ENCODE measurements around the gene SLPI.

SLPI gene

GRCh38 chr20:45294659-45295058, 40.3 kb upstream of the SLPI start:
- TF ChIP-seq SUZ12 (IDR thresholded peaks at IDR 0.05; ENCODE audit: extremely low read depth, insufficient read depth, insufficient read length) (no peak), YY1 (IDR thresholded peaks at IDR 0.05; ENCODE audit: insufficient read depth, insufficient read length) (no peak), ZNF274 (IDR thresholded peaks at IDR 0.05; ENCODE audit: low read depth, low read length) (no peak)
- Histone ChIP-seq H3K4me3 (ENCODE audit: insufficient read length, low read depth) (no peak overlapping the region), H3K9me3 (ENCODE audit: insufficient read depth, low read length) (peaks cover 16% of the 10 kb centered on the region; the same call in 1 of the 2 replicates), H3K9ac (ENCODE audit: insufficient read length, low read depth) (no peak overlapping the region), H3K27me3 (ENCODE audit: insufficient read depth, insufficient read length) (peaks cover 17% of the 10 kb centered on the region), H3K36me3 (ENCODE audit: insufficient read depth, insufficient read length, low read length) (no peaks in the 10 kb centered on the region), H3K4me1 (ENCODE audit: insufficient read depth, insufficient read length) (peaks cover 3% of the 10 kb centered on the region)
- no peak for DNase-seq (ENCODE audit: low read depth, low spot score)

DNA sequence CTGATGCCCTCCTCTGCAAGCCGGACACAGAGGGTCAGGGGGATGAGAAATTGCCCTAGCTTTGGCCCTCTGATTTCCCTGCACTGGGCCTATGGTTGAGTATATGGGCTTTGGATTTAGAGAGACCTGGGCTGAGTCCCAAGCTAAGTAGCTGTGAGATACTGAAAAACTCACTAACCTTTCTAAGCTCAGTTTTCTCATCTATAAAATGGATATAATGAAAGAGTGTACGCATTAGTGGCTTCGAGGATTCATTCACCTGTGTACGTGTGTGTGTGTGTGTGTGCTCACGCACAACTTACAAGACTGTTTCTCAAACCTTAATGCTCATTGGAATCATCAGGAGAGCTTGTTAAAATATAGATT, 39.6 kb upstream of the SLPI start:
- Histone ChIP-seq H3K4me1 (ENCODE audit: insufficient read depth, insufficient read length) (peaks cover 3% of the 10 kb centered on the region), H3K36me3 (ENCODE audit: insufficient read depth, insufficient read length, low read length) (no peaks in the 10 kb centered on the region), H3K9me3 (ENCODE audit: insufficient read depth, low read length) (peaks cover 16% of the 10 kb centered on the region; the same call in 1 of the 2 replicates), H3K4me3 (ENCODE audit: insufficient read length, low read depth) (no peak overlapping the region), H3K27me3 (ENCODE audit: insufficient read depth, insufficient read length) (peaks cover 16% of the 10 kb centered on the region), H3K9ac (ENCODE audit: insufficient read length, low read depth) (no peak overlapping the region)
- TF ChIP-seq YY1 (IDR thresholded peaks at IDR 0.05; ENCODE audit: insufficient read depth, insufficient read length): no peak
- no peak for TF ChIP-seq SUZ12 (IDR thresholded peaks at IDR 0.05; ENCODE audit: extremely low read depth, insufficient read depth, insufficient read length)
- DNase-seq (ENCODE audit: low read depth, low spot score): no peak

DNA sequence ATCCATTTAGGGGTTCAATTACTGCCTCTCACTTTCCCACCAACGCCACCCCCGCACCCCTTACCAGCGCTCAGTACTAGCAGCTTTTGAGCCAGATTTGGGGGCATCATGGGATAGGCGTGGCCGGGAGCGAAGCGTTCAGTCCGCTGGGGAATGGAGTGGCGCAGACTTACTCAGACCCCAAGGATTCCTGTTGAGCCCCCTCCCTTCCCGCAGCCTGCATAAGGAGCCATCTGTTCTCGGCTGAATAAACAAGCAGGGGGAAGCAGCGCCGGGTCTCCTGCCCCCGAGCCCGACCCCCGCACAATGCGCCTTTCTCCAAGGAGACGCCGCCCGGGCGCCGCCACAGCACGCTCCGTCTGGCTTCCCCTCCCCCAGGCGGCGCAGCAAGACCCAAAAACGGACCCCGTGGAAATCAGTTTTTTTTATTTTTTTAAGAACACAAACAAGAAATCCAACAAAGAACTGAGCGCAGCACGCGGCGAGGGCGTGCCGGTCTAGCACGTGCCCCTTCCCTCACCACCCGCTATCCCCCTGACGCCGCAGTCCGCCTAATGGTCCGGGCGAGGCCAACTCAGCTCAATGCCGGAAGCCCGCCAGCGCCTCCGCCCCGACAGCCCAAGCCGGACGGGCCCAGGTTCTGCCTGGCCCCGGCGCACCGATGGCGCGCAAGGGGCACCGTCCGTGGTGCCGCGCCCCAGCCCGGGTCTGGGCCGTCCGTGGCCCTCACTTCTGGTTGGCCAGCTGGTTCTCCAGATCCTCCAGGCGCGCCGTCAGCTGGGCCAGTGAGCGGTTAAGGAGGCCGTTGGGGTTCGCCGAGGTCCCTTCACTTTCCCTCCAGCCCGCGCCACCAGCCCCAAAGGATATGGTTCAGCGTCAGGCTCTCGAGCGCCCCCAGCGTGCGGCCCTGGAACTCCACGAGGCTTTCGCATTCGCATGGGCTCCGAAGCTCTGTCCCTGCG, 39.0 kb upstream of the SLPI start:
- peak; percentile 88 for DNase-seq (ENCODE audit: low read depth, low spot score)
- TF ChIP-seq YY1 (IDR thresholded peaks at IDR 0.05; ENCODE audit: insufficient read depth, insufficient read length) (no peak), ZNF274 (IDR thresholded peaks at IDR 0.05; ENCODE audit: low read depth, low read length) (no peak), SUZ12 (IDR thresholded peaks at IDR 0.05; ENCODE audit: extremely low read depth, insufficient read depth, insufficient read length) (no peak)
- peaks cover 16% of the 10 kb centered on the region; the same call in 1 of the 2 replicates for H3K9me3 ChIP-seq (ENCODE audit: insufficient read depth, low read length)
- H3K27me3 ChIP-seq (ENCODE audit: insufficient read depth, insufficient read length): peaks cover 16% of the 10 kb centered on the region
- H3K36me3 ChIP-seq (ENCODE audit: insufficient read depth, insufficient read length, low read length): no peaks in the 10 kb centered on the region
- peak overlapping the region; percentile 68 for H3K4me3 ChIP-seq (ENCODE audit: insufficient read length, low read depth)
- peak overlapping the region; percentile 85 for H3K9ac ChIP-seq (ENCODE audit: insufficient read length, low read depth)
- peaks cover 3% of the 10 kb centered on the region for H3K4me1 ChIP-seq (ENCODE audit: insufficient read depth, insufficient read length)

GRCh38 chr20:45292343-45292742, 38.0 kb upstream of the SLPI start:
- Histone ChIP-seq H3K4me1 (ENCODE audit: insufficient read depth, insufficient read length) (peaks cover 3% of the 10 kb centered on the region), H3K4me3 (ENCODE audit: insufficient read length, low read depth) (no peak overlapping the region), H3K9me3 (ENCODE audit: insufficient read depth, low read length) (peaks cover 16% of the 10 kb centered on the region; the same call in 1 of the 2 replicates), H3K36me3 (ENCODE audit: insufficient read depth, insufficient read length, low read length) (no peaks in the 10 kb centered on the region), H3K27me3 (ENCODE audit: insufficient read depth, insufficient read length) (peaks cover 16% of the 10 kb centered on the region), H3K9ac (ENCODE audit: insufficient read length, low read depth) (no peak overlapping the region)
- no peak for DNase-seq (ENCODE audit: low read depth, low spot score)
- TF ChIP-seq YY1 (IDR thresholded peaks at IDR 0.05; ENCODE audit: insufficient read depth, insufficient read length) (no peak), ZNF274 (IDR thresholded peaks at IDR 0.05; ENCODE audit: low read depth, low read length) (no peak), SUZ12 (IDR thresholded peaks at IDR 0.05; ENCODE audit: extremely low read depth, insufficient read depth, insufficient read length) (no peak)

GRCh38 chr20:45291526-45291925, 37.2 kb upstream of the SLPI start:
- no peak for DNase-seq (ENCODE audit: low read depth, low spot score)
- Histone ChIP-seq H3K4me3 (ENCODE audit: insufficient read length, low read depth) (no peak overlapping the region), H3K9ac (ENCODE audit: insufficient read length, low read depth) (no peak overlapping the region), H3K27me3 (ENCODE audit: insufficient read depth, insufficient read length) (peaks cover 16% of the 10 kb centered on the region), H3K9me3 (ENCODE audit: insufficient read depth, low read length) (peaks cover 16% of the 10 kb centered on the region; the same call in 1 of the 2 replicates), H3K4me1 (ENCODE audit: insufficient read depth, insufficient read length) (peaks cover 7% of the 10 kb centered on the region), H3K36me3 (ENCODE audit: insufficient read depth, insufficient read length, low read length) (no peaks in the 10 kb centered on the region)
- TF ChIP-seq ZNF274 (IDR thresholded peaks at IDR 0.05; ENCODE audit: low read depth, low read length) (no peak), YY1 (IDR thresholded peaks at IDR 0.05; ENCODE audit: insufficient read depth, insufficient read length) (no peak), SUZ12 (IDR thresholded peaks at IDR 0.05; ENCODE audit: extremely low read depth, insufficient read depth, insufficient read length) (no peak)

GRCh38 chr20:45290677-45291355, 36.5 kb upstream of the SLPI start:
- Histone ChIP-seq H3K4me3 (ENCODE audit: insufficient read length, low read depth) (no peak overlapping the region), H3K9ac (ENCODE audit: insufficient read length, low read depth) (peak overlapping the region; percentile 17), H3K9me3 (ENCODE audit: insufficient read depth, low read length) (peaks cover 16% of the 10 kb centered on the region; the same call in 1 of the 2 replicates), H3K4me1 (ENCODE audit: insufficient read depth, insufficient read length) (peaks cover 7% of the 10 kb centered on the region), H3K36me3 (ENCODE audit: insufficient read depth, insufficient read length, low read length) (no peaks in the 10 kb centered on the region), H3K27me3 (ENCODE audit: insufficient read depth, insufficient read length) (peaks cover 16% of the 10 kb centered on the region)
- TF ChIP-seq ZNF274 (IDR thresholded peaks at IDR 0.05; ENCODE audit: low read depth, low read length): no peak
- TF ChIP-seq SUZ12 (IDR thresholded peaks at IDR 0.05; ENCODE audit: extremely low read depth, insufficient read depth, insufficient read length): no peak
- no peak for TF ChIP-seq YY1 (IDR thresholded peaks at IDR 0.05; ENCODE audit: insufficient read depth, insufficient read length)
- peak; percentile 66 for DNase-seq (ENCODE audit: low read depth, low spot score)
